GM19351 (cell line): Measurements from ENCODE around the gene PCDHGA9.
"Not testable (repeated sequence)": the region's sequence is repeated elsewhere in the genome, so short reads cannot be mapped to it uniquely, and the experiment has no call there.

Experiments
- ATAC-seq: cut with Tn5 transposase; IDR thresholded peaks from one replicate; pipeline ENCODE4 v1.9.1; 2021; ENCODE audit warnings: mild to moderate bottlenecking, moderate library complexity; ENCODE audit not compliant: unreplicated experiment

PCDHGA9 gene

DNA sequence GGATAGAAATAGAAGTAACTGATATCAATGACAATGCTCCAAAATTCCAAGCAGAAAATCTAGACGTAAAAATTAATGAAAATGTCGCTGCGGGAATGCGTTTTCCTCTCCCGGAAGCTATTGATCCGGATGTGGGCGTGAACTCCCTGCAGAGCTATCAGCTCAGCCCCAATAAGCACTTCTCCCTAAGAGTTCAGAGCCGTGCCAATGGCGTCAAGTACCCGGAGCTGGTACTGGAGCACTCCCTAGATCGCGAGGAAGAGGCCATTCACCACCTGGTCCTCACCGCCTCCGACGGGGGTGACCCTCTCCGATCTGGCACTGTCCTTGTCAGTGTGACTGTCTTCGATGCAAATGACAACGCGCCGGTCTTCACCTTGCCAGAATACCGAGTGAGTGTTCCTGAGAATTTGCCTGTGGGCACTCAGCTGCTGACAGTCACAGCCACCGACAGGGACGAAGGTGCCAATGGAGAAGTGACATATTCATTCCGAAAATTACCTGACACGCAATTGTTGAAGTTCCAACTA is 11.0 kb downstream of the PCDHGA9 start:
- no peak for ATAC-seq

DNA sequence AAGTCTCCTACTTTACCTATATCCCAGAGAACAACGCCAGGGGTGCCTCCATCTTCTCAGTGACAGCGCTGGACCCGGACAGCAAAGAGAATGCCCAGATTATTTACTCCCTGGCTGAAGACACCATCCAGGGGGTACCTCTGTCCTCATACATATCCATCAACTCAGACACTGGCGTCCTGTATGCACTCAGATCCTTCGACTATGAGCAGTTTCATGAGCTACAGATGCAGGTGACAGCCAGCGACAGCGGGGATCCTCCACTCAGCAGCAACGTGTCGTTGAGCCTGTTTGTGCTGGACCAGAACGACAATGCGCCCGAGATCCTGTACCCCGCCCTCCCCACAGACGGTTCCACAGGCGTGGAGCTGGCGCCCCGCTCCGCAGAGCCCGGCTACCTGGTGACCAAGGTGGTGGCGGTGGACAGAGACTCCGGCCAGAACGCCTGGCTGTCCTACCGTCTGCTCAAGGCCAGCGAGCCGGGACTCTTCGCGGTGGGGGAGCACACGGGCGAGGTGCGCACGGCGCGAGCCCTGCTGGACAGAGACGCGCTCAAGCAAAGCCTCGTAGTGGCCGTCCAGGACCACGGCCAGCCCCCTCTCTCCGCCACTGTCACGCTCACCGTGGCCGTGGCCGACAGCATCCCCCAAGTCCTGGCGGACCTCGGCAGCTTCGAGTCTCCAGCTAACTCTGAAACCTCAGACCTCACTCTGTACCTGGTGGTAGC is 12.1 kb downstream of the PCDHGA9 start:
- not testable (repeated sequence) for ATAC-seq

- not testable (repeated sequence) for ATAC-seq
Observed at GRCh38 chr5:141415275-141415618, 12.7 kb downstream of the PCDHGA9 start.

DNA sequence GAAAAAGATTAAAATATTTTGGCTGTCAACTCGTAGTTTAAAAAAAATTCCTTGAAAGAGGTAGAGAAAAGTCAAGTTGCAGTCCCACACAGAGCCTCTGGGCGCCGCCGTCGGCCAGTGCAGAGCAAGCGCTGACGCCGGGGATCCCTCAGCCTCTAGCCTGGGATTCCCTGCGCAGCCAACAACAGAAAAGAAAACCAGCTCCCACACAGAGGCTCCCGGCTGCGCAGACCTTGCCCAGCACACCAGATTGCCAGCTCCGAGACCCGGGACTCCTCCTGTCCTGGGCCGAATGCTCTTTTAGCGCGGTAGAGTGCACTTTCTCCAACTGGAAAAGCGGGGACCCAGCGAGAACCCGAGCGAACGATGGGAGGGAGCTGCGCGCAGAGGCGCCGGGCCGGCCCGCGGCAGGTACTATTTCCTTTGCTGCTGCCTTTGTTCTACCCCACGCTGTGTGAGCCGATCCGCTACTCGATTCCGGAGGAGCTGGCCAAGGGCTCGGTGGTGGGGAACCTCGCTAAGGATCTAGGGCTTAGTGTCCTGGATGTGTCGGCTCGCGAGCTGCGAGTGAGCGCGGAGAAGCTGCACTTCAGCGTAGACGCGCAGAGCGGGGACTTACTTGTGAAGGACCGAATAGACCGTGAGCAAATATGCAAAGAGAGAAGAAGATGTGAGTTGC is 15.1 kb downstream of the PCDHGA9 start, which contains the start of gene PCDHGB7:
Gene PCDHGB7 (plus strand): TSS at position 184 of the 679 bp plus-strand sequence. CDS start 183 bp downstream, at position 367.
- peak; percentile 76 for ATAC-seq

DNA sequence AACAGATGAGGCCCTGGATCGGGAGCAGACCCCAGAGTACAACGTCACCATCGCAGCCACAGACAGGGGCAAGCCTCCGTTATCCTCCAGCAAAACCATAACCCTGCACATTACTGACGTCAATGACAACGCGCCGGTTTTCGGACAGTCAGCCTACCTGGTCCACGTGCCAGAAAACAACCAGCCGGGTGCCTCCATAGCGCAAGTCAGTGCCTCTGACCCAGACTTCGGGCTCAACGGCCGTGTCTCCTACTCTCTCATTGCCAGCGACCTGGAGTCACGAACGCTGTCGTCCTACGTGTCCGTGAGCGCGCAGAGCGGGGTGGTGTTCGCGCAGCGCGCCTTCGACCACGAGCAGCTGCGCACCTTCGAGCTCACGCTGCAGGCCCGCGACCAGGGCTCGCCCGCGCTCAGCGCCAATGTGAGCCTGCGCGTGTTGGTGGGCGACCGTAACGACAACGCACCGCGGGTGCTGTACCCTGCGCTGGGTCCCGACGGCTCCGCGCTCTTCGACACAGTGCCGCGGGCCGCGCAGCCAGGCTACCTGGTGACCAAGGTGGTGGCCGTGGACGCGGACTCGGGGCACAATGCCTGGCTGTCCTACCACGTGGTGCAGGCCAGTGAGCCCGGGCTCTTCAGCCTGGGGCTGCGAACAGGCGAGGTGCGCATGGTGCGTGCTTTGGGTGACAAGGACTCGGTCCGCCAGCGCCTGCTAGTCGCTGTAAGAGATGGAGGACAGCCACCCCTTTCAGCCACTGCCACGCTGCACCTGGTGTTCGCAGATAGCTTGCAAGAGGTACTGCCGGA is 16.7 kb downstream of the PCDHGA9 start:
- ATAC-seq = no peak

- peak; percentile 43 for ATAC-seq
Observed at GRCh38 chr5:141420855-141421488, 18.4 kb downstream of the PCDHGA9 start, which contains the start of gene PCDHGA11. Gene PCDHGA11 (plus strand): TSS chr5:141421051. CDS start chr5:141421228, 177 bp downstream.

- no peak for ATAC-seq
Observed at GRCh38 chr5:141421489-141421855, 18.9 kb downstream of the PCDHGA9 start.

DNA sequence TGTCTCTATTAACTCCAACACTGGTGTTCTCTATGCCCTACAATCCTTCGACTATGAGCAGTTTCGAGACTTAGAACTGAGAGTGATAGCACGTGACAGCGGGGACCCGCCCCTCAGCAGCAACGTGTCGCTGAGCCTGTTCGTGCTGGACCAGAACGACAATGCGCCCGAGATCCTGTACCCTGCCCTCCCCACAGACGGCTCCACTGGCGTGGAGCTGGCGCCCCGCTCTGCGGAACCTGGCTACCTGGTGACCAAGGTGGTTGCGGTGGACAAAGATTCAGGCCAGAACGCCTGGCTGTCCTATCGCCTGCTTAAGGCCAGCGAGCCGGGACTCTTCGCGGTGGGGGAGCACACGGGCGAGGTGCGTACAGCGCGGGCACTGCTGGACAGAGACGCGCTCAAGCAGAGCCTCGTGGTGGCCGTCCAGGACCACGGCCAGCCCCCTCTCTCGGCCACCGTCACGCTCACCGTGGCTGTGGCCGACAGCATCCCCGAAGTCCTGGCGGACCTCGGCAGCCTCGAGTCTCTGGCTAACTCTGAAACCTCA is 20.2 kb downstream of the PCDHGA9 start:
- ATAC-seq = no peak

DNA sequence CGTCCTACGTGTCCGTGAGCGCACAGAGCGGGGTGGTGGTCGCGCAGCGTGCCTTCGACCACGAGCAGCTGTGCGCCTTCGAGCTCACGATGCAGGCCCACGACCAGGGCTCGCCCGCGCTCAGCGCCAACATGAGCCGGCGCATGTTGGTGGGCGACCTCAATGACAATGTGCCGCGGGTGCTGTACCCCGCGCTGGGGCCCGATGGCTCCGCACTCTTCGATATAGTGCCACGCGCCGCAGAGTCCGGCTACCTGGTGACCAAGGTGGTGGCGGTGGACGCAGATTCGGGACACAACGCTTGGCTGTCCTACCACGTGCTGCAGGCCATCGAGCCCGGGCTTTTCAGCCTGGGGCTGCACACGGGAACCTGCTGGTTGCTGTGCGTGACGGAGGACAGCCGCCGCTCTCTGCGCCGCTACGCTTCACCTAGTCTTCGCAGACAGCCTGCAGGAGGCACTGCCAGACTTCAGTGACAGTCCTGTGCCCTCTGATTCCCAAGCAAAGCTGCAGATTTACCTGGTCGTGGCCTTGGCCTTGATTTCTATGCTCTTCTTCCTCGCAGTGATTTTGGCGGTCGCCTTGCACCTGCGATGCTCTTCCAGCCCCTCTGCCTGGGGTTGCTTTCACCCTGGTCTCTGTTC is 25.3 kb downstream of the PCDHGA9 start:
- ATAC-seq = no peak

DNA sequence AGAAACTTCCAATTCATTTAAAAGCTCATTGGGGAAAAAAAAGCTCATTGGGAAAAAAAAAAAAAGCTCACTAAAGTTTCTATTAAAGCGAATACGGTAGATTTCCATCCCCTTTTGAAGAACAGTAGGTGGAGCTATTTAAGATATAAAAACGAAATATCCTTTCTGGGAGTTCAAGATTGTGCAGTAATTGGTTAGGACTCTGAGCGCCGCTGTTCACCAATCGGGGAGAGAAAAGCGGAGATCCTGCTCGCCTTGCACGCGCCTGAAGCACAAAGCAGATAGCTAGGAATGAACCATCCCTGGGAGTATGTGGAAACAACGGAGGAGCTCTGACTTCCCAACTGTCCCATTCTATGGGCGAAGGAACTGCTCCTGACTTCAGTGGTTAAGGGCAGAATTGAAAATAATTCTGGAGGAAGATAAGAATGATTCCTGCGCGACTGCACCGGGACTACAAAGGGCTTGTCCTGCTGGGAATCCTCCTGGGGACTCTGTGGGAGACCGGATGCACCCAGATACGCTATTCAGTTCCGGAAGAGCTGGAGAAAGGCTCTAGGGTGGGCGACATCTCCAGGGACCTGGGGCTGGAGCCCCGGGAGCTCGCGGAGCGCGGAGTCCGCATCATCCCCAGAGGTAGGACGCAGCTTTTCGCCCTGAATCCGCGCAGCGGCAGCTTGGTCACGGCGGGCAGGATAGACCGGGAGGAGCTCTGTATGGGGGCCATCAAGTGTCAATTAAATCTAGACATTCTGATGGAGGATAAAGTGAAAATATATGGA is 27.9 kb downstream of the PCDHGA9 start, which contains the start of gene PCDHGA12:
Gene PCDHGA12 (plus strand): TSS at position 176 of the 782 bp plus-strand sequence. CDS start 253 bp downstream, at position 429.
- peak; percentile 84 for ATAC-seq

GRCh38 chr5:141431286-141431685 is 28.7 kb downstream of the PCDHGA9 start:
- peak; percentile 52 for ATAC-seq

- not testable (repeated sequence) for ATAC-seq
Observed at GRCh38 chr5:141432308-141432707, 29.7 kb downstream of the PCDHGA9 start.

GRCh38 chr5:141432726-141433125 is 30.1 kb downstream of the PCDHGA9 start:
- not testable (repeated sequence) for ATAC-seq

DNA sequence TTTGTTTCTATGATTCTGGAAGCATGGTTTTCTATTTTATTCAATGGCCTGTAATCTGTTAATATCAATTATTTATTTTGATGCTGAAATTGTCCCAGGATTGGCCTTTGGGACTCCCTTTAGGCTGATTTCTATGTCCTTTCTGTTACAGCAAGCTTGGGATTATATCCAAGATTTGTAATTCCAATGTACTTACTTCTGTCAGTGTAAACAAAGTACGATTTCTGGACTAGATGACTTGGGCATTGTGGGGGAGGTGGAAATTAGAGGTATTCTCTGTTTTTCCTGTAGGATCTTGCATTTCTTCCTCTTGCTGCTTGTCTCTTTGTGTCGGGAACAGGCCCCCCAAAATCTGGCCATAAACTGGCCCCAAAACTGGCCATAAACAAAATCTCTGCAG is 31.4 kb downstream of the PCDHGA9 start:
- ATAC-seq = no peak

DNA sequence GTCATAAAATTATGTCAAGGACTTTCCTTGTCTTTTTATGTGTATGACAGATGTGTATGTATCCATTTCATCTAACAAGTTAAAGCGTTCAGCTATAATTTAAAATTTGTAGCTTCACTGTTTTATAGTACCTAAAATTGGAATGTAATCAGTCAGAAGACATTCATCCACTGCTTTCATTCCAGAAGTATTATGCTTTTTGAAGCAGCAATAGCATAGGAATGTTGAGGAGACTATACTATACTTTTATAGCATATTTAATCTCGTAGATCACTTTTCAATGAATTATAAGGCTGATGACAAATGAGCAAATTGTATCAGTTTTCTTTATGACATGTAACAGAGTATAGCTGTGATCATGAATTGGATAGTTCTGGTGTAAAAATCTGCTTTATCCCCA is 34.6 kb downstream of the PCDHGA9 start:
- no peak for ATAC-seq

GRCh38 chr5:141439411-141440141 is 37.0 kb downstream of the PCDHGA9 start:
- no peak for ATAC-seq

DNA sequence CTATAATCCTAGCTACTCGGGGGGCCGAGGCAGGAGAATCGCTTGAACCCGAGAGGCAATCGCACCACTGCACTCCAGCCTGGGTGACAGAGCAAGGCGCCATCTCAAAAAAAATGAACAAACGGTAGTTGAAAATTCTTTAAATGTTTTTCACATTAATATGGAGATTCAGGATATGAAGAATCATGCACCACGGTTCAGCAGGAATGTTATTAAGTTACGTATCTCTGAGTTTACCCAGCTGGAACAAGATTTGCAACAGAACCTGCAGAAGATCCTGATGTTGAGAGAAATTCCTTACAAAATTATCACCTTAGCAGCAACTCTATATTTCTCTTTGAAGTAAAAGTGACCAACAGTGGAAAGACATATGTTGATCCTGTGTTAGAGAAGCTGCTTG is 37.8 kb downstream of the PCDHGA9 start:
- no peak for ATAC-seq

GRCh38 chr5:141441571-141442170 is 39.1 kb downstream of the PCDHGA9 start:
- no peak for ATAC-seq
